GM18867 (cell line): ENCODE data around the gene SSR4.
"Not testable (repeated sequence)": the region's sequence is repeated elsewhere in the genome, so short reads cannot be mapped to it uniquely, and the experiment has no call there.

ENCODE experiments used
- ATAC-seq: cut with Tn5 transposase; IDR thresholded peaks from one replicate; pipeline ENCODE4 v1.9.1; 2021; ENCODE audit warnings: mild to moderate bottlenecking, moderate library complexity; ENCODE audit not compliant: unreplicated experiment

The SSR4 gene

GRCh38 chrX:153803211-153804099, 9.0 kb downstream of the SSR4 start:
- no peak for ATAC-seq

GRCh38 chrX:153804100-153804595, 9.7 kb downstream of the SSR4 start:
- ATAC-seq: no peak

- ATAC-seq: no peak
Observed at GRCh38 chrX:153804621-153805020, 10.2 kb downstream of the SSR4 start.

GRCh38 chrX:153805436-153805835, 11.0 kb downstream of the SSR4 start:
- no peak for ATAC-seq

GRCh38 chrX:153806999-153807575, 12.6 kb downstream of the SSR4 start:
- ATAC-seq: no peak

GRCh38 chrX:153807976-153808375, 13.5 kb downstream of the SSR4 start:
- no peak for ATAC-seq

GRCh38 chrX:153812220-153812619, 17.8 kb downstream of the SSR4 start:
- no peak for ATAC-seq

- ATAC-seq: no peak
Observed at GRCh38 chrX:153813161-153813560, 18.7 kb downstream of the SSR4 start.

- no peak for ATAC-seq
Observed at GRCh38 chrX:153814591-153815315, 20.3 kb downstream of the SSR4 start.

GRCh38 chrX:153816831-153817690, 22.6 kb downstream of the SSR4 start:
- no peak for ATAC-seq

- not testable (repeated sequence) for ATAC-seq
Observed at GRCh38 chrX:153818064-153818463, 23.6 kb downstream of the SSR4 start.

GRCh38 chrX:153818571-153819383, 24.3 kb downstream of the SSR4 start:
- ATAC-seq: no peak

- no peak for ATAC-seq
Observed at GRCh38 chrX:153819384-153820040, 25.0 kb downstream of the SSR4 start.

GRCh38 chrX:153820601-153821000, 26.1 kb downstream of the SSR4 start:
- ATAC-seq: no peak

GRCh38 chrX:153821066-153821465, 26.6 kb downstream of the SSR4 start:
- no peak for ATAC-seq

GRCh38 chrX:153824348-153824747, 29.9 kb downstream of the SSR4 start:
- ATAC-seq: no peak

GRCh38 chrX:153825042-153825441, 30.6 kb downstream of the SSR4 start:
- no peak for ATAC-seq

GRCh38 chrX:153827016-153827415, 32.5 kb downstream of the SSR4 start:
- ATAC-seq: no peak

GRCh38 chrX:153827903-153828302, 33.4 kb downstream of the SSR4 start:
- ATAC-seq: no peak
